K562 (cell line): ENCODE data around the gene ANKS3.

Source experiments
- BRCA1 ChIP-seq, 2 experiments: fragments of 450-650 bp in 1 of 2; sonication (generic) in 1 of 2; formaldehyde crosslinking in 1 of 2; IDR thresholded peaks; 2 replicates each; pipeline versions ENCODE4 v1.5.0 to v1.6.1; 2017 to 2020; ENCODE audit warnings: mild to moderate bottlenecking in 1 of 2, missing genetic modification reagents in 1 of 2
- COPS2 ChIP-seq: fragments of 450-650 bp; conservative IDR thresholded peaks from 2 replicates; pipeline ENCODE4 v1.6.1; 2016; ENCODE audit warnings: mild to moderate bottlenecking, moderate library complexity
- JUNB ChIP-seq: fragments of 450-650 bp; formaldehyde crosslinking; conservative IDR thresholded peaks from 2 replicates; pipeline ENCODE4 v1.4.0; 2020; ENCODE audit warnings: mild to moderate bottlenecking
- KDM1A ChIP-seq, 2 experiments: fragments of 450-650 bp; IDR thresholded peaks; 2 replicates each; pipeline ENCODE4 v1.6.1; 2016; ENCODE audit warnings: mild to moderate bottlenecking in 2 of 2
- NCOA1 ChIP-seq: fragments of 450-650 bp; IDR thresholded peaks from 2 replicates; pipeline ENCODE4 v1.6.1; 2016; ENCODE audit warnings: low read depth
- NFIX ChIP-seq: fragments of 250-450 bp; sonication (Bioruptor Pico); IDR thresholded peaks from 2 replicates; pipeline ENCODE4 v1.4.0; 2020; ENCODE audit warnings: low read depth, mild to moderate bottlenecking, moderate library complexity
- PRMT5 ChIP-seq: sonication (generic); formaldehyde crosslinking; IDR thresholded peaks from 2 replicates; pipeline ENCODE4 v1.5.0; 2020; ENCODE audit warnings: missing genetic modification reagents
- TAF1 ChIP-seq: IDR thresholded peaks from 2 replicates; pipeline ENCODE4 v1.6.1; 2011; ENCODE audit warnings: mild to moderate bottlenecking, low read length, moderate library complexity; ENCODE audit not compliant: insufficient read depth, control insufficient read depth, severe bottlenecking; ENCODE audit errors: extremely low read depth
- TF ChIP-seq, protein P1 (sequence below), 3 experiments: IDR thresholded peaks in 2 of 3; conservative IDR thresholded peaks in 1 of 3; 2 replicates each; pipeline ENCODE4 v1.5.1; 2011 to 2012; ENCODE audit warnings: low read length in 3 of 3, mild to moderate bottlenecking in 3 of 3, control low read depth in 2 of 3, improper control_type of control experiment in 1 of 3, inconsistent platforms in 1 of 3, low read depth in 1 of 3, mixed read lengths in 1 of 3, moderate library complexity in 1 of 3; ENCODE audit not compliant: insufficient read depth in 2 of 3
- TF ChIP-seq, protein P2 (sequence below), 2 experiments: fragments of 450-650 bp; formaldehyde crosslinking in 1 of 2; IDR thresholded peaks; 2 replicates each; pipeline versions ENCODE4 v1.4.0 to v1.6.1; 2014 to 2020; ENCODE audit warnings: mild to moderate bottlenecking in 2 of 2, borderline replicate concordance in 1 of 2, low read depth in 1 of 2

DNA sequence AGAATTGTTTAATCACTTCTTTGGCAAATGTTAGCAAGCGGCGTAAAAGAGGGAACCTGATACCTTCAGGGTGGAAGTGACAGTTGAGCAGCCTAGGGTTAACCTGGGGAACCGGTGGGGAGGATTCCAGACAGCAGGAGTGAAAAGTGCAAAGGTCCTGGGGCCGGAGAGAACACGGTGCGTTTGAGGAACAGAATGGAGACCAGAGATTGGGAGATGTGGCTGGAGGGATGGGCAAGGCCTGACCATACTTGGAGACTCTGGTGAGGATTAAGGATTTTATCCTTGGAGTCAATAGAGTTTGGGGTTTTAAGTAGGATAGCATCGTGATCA, 35.2 kb upstream of the ANKS3 start:
- TF ChIP-seq JUNB: no peak
- TF ChIP-seq, protein P1, sequence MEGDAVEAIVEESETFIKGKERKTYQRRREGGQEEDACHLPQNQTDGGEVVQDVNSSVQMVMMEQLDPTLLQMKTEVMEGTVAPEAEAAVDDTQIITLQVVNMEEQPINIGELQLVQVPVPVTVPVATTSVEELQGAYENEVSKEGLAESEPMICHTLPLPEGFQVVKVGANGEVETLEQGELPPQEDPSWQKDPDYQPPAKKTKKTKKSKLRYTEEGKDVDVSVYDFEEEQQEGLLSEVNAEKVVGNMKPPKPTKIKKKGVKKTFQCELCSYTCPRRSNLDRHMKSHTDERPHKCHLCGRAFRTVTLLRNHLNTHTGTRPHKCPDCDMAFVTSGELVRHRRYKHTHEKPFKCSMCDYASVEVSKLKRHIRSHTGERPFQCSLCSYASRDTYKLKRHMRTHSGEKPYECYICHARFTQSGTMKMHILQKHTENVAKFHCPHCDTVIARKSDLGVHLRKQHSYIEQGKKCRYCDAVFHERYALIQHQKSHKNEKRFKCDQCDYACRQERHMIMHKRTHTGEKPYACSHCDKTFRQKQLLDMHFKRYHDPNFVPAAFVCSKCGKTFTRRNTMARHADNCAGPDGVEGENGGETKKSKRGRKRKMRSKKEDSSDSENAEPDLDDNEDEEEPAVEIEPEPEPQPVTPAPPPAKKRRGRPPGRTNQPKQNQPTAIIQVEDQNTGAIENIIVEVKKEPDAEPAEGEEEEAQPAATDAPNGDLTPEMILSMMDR (IDR thresholded peaks at IDR 0.05 in 2 of 3, conservative IDR thresholded peaks at IDR 0.05 in 1 of 3; ENCODE audit: insufficient read depth in 2 of 3, low read depth in 1 of 3, low read length in 3 of 3): no peak
- no peak for TF ChIP-seq COPS2
- TF ChIP-seq TAF1: no peak
- no peak for TF ChIP-seq PRMT5 (CRISPR knock-in tag)
- TF ChIP-seq NFIX: no peak
- TF ChIP-seq NCOA1: no peak
- TF ChIP-seq BRCA1 (IDR thresholded peaks at IDR 0.05): no peak
- TF ChIP-seq BRCA1 (CRISPR knock-in tag; IDR thresholded peaks at IDR 0.05): no peak
- TF ChIP-seq, protein P2, sequence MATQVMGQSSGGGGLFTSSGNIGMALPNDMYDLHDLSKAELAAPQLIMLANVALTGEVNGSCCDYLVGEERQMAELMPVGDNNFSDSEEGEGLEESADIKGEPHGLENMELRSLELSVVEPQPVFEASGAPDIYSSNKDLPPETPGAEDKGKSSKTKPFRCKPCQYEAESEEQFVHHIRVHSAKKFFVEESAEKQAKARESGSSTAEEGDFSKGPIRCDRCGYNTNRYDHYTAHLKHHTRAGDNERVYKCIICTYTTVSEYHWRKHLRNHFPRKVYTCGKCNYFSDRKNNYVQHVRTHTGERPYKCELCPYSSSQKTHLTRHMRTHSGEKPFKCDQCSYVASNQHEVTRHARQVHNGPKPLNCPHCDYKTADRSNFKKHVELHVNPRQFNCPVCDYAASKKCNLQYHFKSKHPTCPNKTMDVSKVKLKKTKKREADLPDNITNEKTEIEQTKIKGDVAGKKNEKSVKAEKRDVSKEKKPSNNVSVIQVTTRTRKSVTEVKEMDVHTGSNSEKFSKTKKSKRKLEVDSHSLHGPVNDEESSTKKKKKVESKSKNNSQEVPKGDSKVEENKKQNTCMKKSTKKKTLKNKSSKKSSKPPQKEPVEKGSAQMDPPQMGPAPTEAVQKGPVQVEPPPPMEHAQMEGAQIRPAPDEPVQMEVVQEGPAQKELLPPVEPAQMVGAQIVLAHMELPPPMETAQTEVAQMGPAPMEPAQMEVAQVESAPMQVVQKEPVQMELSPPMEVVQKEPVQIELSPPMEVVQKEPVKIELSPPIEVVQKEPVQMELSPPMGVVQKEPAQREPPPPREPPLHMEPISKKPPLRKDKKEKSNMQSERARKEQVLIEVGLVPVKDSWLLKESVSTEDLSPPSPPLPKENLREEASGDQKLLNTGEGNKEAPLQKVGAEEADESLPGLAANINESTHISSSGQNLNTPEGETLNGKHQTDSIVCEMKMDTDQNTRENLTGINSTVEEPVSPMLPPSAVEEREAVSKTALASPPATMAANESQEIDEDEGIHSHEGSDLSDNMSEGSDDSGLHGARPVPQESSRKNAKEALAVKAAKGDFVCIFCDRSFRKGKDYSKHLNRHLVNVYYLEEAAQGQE (IDR thresholded peaks at IDR 0.05; ENCODE audit: borderline replicate concordance): no peak
- TF ChIP-seq, protein P2 (CRISPR knock-in tag; IDR thresholded peaks at IDR 0.05; ENCODE audit: low read depth): no peak
- no peak for TF ChIP-seq KDM1A (IDR thresholded peaks at IDR 0.05)
